ENCODE results near the gene AGMAT.

AGMAT gene

DNA sequence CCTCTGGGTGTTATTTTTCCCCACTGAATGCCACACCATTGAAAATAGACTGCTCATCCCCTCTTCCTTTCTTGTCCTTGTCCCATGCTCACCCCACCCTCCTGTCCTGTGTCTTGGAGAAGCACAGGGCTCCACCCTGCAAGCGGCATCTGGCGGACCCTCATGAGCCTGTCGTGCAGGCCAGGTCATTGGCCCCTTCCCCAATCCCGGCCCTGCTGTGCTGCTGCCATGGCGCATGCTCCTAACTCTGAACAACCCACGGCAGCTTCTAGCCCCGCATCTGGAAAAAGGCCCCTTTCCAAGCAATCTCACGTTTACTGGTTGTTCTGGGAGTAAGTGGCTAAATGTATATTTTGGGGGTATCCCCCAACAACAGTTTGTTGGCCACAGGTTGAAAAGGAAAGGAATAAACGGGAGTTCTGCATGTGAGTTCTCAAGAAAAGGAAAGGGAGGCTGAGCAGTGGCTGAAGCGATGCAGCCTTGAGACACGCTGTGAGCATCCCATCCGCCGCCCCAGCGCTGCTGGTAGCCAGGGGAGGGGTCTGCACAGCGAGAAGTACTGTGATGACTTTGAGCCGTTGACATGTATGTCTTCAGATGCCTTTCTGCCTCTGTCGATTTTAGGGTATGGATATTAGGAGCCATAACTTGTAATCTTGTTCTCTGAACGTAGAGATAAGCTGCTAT, 16.3 kb downstream of the AGMAT start:
- no peak for DNase-seq (ENCODE audit: low read depth in 2 of 2)

DNA sequence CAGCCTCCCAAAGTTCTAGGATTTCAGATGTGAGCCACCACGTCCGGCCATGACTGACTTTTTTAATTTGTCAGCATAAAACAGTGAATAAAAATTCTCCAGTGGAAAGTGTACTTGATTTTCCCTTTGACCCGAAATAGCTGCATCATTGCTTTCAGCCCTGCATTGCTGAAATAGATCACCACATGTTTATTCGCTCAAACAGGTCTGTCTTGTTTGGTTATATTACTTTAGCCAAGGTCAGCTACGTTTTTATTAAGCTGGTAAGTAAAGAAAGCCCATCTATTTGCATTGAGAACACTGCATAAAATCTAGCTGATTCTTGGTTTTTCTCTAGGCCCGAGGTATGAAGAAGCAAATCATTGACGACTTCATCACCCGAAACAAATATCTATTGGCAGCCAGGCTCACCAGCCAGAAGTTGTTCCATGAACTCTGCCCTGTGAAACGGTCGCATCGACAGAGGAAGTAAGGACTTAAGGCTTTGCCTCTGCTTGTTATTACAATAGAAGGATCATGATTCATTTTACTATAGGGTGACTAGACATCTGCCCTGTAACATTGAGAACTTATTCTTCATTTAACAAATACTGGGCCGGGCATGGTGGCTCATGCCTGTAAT, 25.6 kb downstream of the AGMAT start:
- DNase-seq (ENCODE audit: low read depth in 2 of 2), result no peak

DNA sequence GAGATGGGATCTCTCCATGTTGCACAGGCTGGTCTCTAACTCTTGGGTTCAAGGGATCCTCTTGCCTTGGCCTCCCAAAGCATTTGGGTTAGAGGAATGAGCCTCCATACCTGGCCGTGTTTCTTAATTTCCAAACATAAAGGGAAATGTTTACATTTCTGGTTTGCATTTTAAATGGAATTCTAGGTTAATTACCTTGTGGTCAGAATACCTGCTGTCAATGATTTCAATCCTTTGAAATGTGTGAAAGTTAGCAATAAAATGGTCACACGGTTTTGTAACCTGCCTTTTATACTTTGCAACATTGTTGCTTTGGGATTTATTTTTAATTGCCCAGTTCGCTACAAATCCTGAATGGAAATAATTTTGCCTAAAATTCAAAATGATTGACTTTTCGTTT, 26.3 kb downstream of the AGMAT start:
- no peak for DNase-seq (ENCODE audit: low read depth in 2 of 2)

DNA sequence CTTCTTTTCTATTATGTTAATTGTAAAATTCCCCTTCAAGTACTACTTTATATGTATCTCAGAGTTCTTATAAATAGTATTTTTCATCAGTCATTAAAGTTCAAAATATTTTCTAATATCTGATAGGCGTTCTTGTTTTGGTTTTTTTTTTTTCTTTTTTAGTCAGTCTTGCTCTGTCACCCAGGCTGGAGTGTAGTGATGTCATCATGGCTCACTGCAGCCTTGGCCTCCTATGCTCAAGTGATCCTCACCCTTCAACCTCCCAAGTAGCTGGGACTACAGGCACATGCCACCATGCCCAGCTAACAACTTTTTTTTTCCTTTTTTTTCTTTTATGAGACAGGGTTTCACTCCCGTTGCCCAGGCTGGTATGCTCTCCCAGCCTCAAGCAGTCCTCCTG, 27.3 kb downstream of the AGMAT start:
- DNase-seq (ENCODE audit: low read depth in 2 of 2), result no peak

DNA sequence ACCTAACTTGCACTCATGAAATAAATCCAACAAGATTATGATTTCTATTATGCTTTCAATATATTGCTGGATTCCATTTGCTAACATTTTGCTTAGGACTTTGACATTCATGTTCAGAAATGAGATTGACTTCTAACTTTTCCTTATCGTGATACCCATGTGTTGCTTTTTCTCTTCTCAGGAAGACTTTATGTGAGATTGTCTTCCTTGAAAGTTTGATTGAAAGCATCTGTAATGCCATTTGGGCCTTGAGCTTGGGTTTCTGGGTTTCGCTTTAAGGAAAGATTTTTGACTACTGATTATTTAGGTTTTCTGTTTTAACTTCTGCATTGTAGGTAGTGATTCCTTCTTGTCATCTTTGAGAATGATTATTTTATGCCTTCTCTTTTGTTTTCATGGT, 27.8 kb downstream of the AGMAT start:
- DNase-seq (ENCODE audit: low read depth in 2 of 2), result no peak

DNA sequence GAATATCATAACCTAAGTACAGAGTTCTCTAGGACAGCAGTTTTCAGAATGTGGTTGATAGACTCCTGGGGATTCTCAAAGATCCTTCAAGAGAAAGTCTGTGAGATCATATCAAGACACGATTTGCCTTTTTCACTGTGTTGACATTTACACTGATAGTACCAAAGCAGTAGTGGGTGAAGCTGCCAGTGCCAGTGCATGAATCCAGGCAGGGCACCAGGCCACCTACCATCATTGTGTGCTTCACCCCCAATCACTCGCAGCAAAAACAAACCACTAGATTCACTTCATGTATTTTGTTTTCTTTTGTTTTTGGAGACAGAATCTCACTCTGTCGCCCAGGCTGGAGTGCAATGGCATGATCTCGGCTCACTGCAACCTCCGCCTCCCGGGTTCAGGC, 34.3 kb downstream of the AGMAT start:
- DNase-seq (ENCODE audit: low read depth in 2 of 2), result no peak

DNA sequence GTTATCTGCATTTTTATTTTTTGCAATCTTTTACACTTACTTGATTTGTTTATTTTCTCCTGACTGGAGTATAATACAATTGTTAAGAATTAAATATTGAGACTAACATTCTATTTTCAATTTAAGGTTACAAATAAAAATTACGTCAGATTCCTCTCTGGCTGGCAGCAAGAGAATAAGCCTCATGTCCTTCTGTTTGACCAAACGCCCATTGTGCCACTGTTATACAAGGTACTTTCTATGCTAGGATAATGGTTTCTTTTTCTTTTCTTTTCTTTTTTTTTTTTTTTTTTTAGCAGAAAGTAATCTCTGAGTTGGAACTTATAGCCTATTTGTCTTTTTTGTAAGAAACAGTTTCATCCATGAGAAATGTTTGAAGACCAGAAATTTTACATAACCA, 38.2 kb downstream of the AGMAT start:
- no peak for DNase-seq (ENCODE audit: low read depth in 2 of 2)

DNA sequence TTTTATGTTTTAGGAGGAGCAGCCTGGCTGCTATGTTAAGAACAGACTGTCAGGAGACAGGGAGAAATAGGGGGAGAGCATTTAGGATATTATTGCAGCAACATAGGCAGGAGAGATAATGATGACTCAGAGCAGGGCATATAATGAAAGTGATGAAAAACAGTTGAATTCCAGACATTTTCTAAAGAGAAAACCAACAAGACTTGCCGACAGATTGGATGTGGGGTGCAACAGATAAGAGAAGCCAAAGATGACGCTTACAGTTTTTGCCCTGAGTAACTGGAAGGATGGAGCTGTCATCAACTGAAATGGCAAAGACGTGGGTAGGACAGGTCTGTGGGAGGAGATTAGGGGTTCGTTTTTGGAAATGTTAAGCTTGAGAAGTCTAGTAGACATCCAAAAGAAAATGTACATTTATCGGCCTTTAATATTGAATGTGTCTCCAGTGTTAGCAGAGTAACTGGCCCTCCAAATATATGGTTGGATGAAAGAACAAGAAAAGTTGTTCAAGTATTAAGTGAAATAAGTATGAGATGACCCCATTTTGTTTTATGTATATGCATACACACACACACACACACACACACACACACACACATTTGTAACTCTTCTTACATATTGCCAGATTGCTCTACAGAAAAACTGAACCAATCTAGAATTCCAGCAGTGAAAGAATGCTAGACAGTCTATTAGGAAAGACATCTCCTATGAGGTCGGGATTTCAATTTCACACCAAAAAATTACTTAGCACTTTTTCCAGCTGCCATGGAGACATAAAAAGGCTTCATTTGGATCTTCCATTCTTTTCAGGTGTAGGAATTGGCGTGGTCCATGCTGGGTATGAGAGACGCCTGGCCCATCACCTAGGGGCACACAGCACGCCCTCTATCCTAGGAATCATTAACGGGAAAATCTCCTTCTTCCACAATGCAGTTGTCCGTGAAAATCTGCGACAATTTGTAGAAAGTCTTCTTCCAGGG, 41.0 kb downstream of the AGMAT start:
- no peak for DNase-seq (ENCODE audit: low read depth in 2 of 2)

DNA sequence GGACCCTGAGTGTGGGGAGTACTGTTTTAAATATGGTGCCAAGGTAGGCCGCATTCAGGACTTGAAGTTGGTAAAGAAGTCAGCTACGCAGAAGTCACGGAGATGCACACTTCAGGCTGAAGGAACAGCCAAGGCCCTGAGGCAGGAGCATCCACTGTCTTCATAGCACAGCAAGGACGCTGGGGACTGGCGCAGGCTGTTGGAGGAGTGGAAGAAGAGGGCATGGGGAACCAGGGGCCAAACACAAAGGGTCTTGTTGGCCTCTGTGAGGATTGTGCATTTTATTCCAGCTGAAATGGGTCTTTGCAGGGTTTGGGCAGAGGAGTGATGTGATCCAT, 41.6 kb downstream of the AGMAT start:
- DNase-seq (ENCODE audit: low read depth in 2 of 2), result no peak

DNA sequence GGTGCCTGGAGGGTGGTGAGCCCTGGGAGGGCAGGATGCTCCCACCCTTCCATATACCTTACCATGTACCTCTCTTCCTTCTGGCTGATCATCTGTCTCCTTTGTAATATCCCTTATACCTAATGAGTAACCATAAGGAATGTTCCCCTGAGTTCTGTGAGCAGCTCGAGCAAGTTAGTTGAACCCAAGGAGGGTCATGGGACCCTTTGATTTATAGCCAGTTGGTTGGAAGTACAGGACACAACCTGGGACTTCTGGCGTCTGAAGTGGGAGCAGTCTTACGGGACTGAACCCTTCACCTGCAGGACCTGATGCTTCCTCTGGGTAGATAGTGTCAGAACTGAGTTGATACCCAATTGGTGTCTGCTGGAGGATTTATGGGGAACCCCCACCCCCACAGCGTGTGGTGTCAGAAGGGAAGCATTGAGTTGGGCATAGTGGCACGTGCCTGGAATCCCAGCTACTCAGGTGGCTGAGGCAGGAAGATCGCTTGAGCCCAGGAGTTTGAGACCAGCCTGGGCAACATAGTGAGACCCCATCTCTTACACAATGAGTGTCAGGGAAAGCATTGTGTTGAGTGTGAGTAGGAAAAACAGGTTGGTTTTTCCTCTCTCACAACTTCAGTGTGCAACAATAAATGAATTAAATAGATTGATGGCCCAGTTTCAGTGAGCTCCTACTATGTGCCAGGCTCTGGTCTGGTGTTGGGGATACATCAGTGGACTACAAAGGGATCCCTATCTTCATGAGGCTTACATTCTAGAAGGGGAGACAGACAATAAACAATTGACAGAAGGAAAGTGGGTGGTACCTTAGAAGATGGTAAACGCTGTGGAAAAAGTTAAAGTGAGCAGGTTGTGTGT, 42.2 kb downstream of the AGMAT start:
- no peak for DNase-seq (ENCODE audit: low read depth in 2 of 2)

DNA sequence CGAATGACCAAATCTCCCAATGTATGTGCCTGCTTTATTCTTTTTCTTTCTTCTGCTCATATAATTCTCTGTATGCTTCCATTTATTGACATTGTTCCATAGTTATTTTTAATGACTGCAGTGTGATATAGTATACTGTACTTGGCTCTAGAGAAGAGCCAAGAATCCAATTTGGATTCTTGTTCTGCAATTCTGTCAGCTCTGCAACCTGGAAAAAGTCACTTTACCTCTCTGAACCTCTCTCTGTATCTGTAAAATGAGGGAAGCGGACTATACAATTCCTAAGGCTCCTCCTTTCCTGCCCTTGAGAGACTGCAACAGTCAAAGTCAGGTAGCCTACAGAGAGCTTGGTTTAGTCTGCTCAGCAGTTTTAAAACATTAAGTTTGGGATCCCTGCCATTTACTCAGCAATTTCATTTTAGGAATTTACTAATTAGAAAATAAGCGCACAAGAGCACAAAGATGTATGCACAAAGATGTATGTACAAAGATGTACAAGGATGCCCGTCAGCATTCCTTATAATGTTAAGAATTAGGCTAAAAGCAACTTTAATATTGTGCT, 43.5 kb downstream of the AGMAT start:
- no peak for DNase-seq (ENCODE audit: low read depth in 2 of 2)

DNA sequence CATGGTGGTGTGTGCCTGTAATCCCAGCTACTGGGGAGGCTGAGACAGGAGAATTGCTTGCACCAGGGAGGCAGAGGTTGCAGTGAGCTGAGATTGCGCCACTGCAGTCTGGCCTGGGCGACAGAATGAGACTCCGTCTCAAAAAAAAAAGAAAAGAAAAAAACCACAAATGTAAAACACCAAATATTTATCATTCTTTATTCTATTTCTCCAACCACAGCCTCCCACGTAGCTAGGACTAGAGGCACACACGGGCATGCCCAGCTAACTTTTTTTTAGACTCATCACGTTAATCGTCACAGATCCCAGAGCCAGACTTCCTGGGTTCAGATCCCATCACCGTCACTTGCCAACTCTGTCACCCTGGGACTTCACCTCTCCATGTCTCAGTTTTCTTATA, 44.7 kb downstream of the AGMAT start:
- DNase-seq (ENCODE audit: low read depth in 2 of 2), result no peak

DNA sequence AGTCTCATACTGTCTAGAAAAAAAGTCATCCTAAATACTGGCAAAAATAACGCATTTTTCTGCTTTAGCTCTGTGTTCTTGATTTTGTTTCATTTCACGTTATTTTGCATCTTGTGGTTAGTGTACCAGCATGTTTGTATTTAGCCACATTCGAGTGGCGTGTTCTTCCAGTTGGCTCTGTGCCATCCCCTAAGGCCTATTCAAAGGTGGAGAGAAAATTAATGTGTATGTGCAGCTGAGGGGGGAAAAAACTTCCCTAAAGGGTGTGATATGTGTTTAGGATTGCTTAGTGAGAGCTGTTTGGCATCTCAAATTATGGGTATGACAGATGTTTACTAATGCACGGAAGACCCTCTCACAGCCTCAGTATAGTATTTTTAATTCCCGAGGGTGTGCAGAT, 46.1 kb downstream of the AGMAT start:
- no peak for DNase-seq (ENCODE audit: low read depth in 2 of 2)

DNA sequence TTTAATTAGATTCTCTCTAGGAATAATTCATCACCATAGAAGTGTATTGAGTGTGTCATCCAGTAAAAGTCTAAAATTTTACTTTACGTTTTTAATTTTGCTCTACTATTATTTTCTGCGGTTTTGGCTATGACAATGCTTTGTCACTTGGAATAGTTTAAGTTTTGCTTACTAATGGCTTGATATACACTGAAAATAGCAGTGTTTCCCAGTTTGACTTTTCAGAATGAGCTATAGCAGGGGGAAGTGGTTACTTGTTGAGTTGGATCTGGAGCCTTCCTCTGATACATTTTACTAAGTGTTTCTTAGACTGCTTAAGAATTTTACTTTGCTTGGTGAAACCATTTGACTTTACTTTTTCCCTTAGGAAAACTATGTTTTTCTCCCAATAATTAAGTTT, 53.2 kb downstream of the AGMAT start:
- no peak for DNase-seq (ENCODE audit: low read depth in 2 of 2)

DNA sequence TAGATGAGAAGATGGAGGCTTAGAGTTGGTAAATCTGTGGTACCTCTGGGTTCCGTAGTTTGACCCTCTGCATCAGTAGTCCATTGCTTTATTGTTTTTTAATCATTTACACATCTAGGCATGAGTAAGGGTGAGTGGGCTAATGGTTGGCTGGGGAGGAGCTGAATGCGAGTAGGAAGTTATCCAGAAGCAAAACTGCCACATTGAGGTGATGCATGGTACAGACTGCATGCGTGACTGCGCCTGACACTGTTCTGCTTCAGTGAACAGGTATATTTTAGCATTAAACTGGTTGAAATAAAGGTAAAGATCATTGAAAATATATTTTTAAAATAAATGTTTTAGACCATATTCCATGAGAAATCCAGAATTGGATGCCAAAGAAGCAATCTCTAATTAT, 53.8 kb downstream of the AGMAT start:
- no peak for DNase-seq (ENCODE audit: low read depth in 2 of 2)

DNA sequence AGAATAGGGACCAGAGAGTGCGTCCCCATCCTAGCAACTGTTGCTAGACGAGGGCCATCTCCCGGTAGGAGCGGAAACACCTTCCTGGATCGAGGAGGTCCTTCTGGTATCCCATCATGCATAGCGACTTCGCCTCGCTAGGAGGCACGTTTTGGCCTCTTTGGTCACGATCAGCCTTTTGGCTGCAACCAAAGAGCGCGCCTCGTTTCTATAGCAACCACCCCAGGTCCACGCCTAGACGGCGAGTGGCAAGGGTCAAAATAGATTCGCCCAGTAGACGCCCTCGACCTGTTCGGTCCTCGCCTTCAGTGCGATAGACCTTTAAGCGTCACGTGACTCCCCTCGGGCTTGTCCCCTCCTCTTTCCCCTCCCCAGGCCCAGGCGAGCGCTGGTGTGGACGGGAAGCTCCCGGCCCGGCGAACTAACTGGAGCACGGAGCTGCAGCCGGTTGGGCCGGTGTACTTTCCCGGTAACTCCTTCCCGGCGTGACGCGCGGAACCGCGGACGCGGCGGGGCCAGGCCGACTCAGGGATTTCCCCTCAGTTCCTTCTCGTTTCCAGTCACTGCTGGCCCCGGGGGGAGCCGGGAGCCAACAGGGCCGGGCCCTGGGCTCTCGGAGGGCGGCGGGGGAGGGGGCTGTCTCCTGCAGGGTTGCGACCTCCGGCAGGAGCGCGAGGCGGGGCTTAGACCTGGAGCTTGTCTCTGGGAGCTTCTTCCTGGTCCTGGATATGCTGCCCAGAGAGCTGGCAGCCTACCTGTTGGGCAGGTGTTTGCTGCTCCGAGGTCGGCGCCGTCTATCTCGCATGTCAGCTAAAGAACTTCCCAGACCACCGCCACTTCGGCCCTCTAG, 58.1 kb downstream of the AGMAT start, which contains the start of gene DNAJC16:
TSS of gene DNAJC16 (plus strand) at position 359 of the 850 bp plus-strand sequence. CDS start 2,258 bp downstream, outside the sequence.
- DNase-seq (ENCODE audit: low read depth in 2 of 2), result peak; percentile 92 to 96

DNA sequence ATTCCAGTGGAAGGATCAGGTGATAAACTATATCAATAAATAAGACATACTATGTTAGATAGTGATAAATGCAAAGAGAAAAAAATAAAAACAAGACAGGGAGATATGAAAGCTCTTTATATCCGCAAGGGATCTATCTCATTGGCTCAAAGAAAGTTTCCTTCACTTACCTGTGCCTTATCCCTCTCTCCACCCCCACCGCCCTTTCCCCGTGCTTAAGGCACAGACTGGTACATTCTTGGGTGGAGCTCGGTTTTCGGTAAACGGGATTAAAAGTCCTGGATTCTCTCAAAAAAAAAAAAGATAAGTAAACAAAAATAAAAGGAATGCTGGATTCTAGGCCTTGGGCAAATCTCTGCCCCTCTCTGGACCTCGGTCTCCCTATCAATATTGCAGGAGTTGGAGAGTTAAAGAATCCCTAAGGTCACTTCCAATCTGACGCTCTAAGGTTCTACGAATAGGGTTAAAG, 58.8 kb downstream of the AGMAT start:
- no peak for DNase-seq (ENCODE audit: low read depth in 2 of 2)

DNA sequence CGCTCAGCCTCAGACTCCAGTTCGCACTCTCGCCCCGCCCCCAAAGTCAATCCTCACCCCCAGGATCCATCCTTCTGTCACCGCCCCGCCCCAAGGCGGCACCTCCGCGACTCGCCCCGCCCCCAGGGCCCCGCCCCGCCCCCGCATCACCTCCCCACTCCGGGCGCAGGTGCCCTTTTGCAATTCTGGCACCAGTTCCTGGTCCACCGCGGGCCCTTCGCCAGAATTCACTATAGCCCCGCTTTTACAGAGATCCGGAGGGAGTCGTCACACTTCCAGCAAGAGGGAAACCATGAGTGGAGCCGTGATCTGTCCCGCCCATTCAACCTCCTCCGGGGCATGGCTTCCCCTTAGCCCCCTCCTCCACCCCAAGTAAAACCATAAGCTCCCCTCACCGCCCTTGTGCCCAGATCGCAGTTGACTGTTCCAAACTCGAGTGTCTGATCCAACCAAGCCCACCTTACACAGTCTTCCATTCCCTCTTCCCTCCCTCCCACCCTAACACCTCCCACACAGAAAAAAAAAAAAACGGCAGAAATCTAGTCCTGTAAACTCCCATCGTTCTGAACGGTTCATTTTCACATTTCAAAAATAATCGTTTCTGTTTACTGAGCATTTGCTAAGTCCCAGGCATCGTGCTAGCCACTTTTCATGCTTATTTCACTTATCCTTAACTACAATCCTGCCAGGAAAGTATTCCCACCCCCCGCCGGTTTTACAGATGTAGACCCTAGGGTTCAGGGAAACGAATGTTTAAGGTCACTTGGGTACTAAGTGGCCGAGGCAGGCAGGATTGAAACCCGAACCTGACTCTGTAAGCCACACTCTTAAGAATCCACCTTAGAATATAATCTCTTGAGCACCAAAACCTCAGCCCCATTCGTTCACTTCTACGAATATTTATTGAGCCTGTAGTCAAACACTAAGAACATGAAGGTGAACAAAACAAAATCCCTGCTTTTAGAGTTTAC, 59.5 kb downstream of the AGMAT start:
- DNase-seq (ENCODE audit: low read depth in 2 of 2), result peak in 1 of 2 donors; percentile 100
